Measurements from ENCODE around the gene ADAMTS8. TPM values are rescaled to one million over a fixed set of nuclear protein-coding genes. Genes with fewer than 3 reads are reported as not detected.

Gene ADAMTS8
- total RNA-seq, 2 experiments from 2014 or later = not detected

GRCh38 chr11:130424613-130425140, 3.7 kb downstream of the ADAMTS8 start:
- H3K36me3 Mint-ChIP-seq (ENCODE audit: low read depth) = no peaks in the 10 kb centered on the region
- peaks cover 38% of the 10 kb centered on the region for H3K27me3 Mint-ChIP-seq
- ChIA-PET CTCF (interaction anchor here (0.7 to 2.7 kb wide), 3 partner anchors 364 to 438 kb away, joined by 3 to 8 read pairs (median 4); no protein-coding TSS in a partner anchor), POLR2A (no interaction called here)
- no peak overlapping the region for H3K4me3 Mint-ChIP-seq
- ATAC-seq (no peak), DNase-seq (no peak)
- peaks cover 11% of the 10 kb centered on the region for H3K4me1 Mint-ChIP-seq
- no peaks in the 10 kb centered on the region for H3K9me3 Mint-ChIP-seq (ENCODE audit: low read depth)
- no peak overlapping the region for H3K27ac Mint-ChIP-seq
- intact Hi-C loops (cut with DNase I, micrococcal nuclease) = no loop called here

GRCh38 chr11:130423541-130424142, 4.8 kb downstream of the ADAMTS8 start:
- H3K27me3 Mint-ChIP-seq = peaks cover 27% of the 10 kb centered on the region
- no peaks in the 10 kb centered on the region for H3K36me3 Mint-ChIP-seq (ENCODE audit: low read depth)
- ATAC-seq (no peak), DNase-seq (no peak)
- H3K4me1 Mint-ChIP-seq = peaks cover 6% of the 10 kb centered on the region
- H3K9me3 Mint-ChIP-seq (ENCODE audit: low read depth) = no peaks in the 10 kb centered on the region
- no peak overlapping the region for H3K4me3 Mint-ChIP-seq
- no peak overlapping the region for H3K27ac Mint-ChIP-seq
- ChIA-PET CTCF (interaction anchor here (1.0 kb wide), 1 partner anchor 439 kb away, joined by 3 read pairs; no protein-coding TSS in a partner anchor), POLR2A (no interaction called here)
- intact Hi-C loops (cut with DNase I, micrococcal nuclease) = no loop called here

GRCh38 chr11:130422251-130422995, 6.0 kb downstream of the ADAMTS8 start:
- Mint-ChIP-seq H3K9me3 (ENCODE audit: low read depth) (no peaks in the 10 kb centered on the region), H3K36me3 (ENCODE audit: low read depth) (no peaks in the 10 kb centered on the region), H3K27me3 (peaks cover 25% of the 10 kb centered on the region), H3K4me3 (no peak overlapping the region), H3K27ac (no peak overlapping the region), H3K4me1 (peaks cover 4% of the 10 kb centered on the region)
- ChIA-PET POLR2A (no interaction called here), CTCF (no interaction called here)
- intact Hi-C loops (cut with DNase I, micrococcal nuclease) = no loop called here
- ATAC-seq (no peak), DNase-seq (no peak)

GRCh38 chr11:130421697-130422096, 6.7 kb downstream of the ADAMTS8 start:
- H3K36me3 Mint-ChIP-seq (ENCODE audit: low read depth) = no peaks in the 10 kb centered on the region
- no peak overlapping the region for H3K4me3 Mint-ChIP-seq
- no peak for ATAC-seq
- no peaks in the 10 kb centered on the region for H3K4me1 Mint-ChIP-seq
- peaks cover 18% of the 10 kb centered on the region for H3K27me3 Mint-ChIP-seq
- intact Hi-C loops (cut with DNase I, micrococcal nuclease) = no loop called here
- H3K9me3 Mint-ChIP-seq (ENCODE audit: low read depth) = no peaks in the 10 kb centered on the region
- H3K27ac Mint-ChIP-seq = no peak overlapping the region
- DNase-seq = no peak
- ChIA-PET POLR2A (no interaction called here), CTCF (interaction anchor here (0.9 kb wide), 1 partner anchor 324 kb away, joined by 4 read pairs; no protein-coding TSS in a partner anchor)

- H3K9me3 Mint-ChIP-seq (ENCODE audit: low read depth) = no peaks in the 10 kb centered on the region
- CTCF ChIA-PET = interaction anchor here (0.8 to 0.9 kb wide), 2 partner anchors 25 to 324 kb away, joined by 4 read pairs; no protein-coding TSS in a partner anchor
Measured at GRCh38 chr11:130421199-130421585, 7.2 kb downstream of the ADAMTS8 start.

GRCh38 chr11:130420478-130421198, 7.8 kb downstream of the ADAMTS8 start:
- ChIA-PET CTCF (interaction anchor here (0.8 to 0.9 kb wide), 2 partner anchors 25 to 325 kb away, joined by 4 read pairs; no protein-coding TSS in a partner anchor), POLR2A (no interaction called here)
- H3K4me3 Mint-ChIP-seq = no peak overlapping the region
- H3K27me3 Mint-ChIP-seq = peaks cover 12% of the 10 kb centered on the region
- no peaks in the 10 kb centered on the region for H3K4me1 Mint-ChIP-seq
- intact Hi-C loops (cut with DNase I, micrococcal nuclease) = no loop called here
- no peaks in the 10 kb centered on the region for H3K36me3 Mint-ChIP-seq (ENCODE audit: low read depth)
- no peak for ATAC-seq
- H3K27ac Mint-ChIP-seq = no peak overlapping the region
- no peak for DNase-seq
- no peaks in the 10 kb centered on the region for H3K9me3 Mint-ChIP-seq (ENCODE audit: low read depth)

More at GRCh38 chr11:130421199-130421585, 7.2 kb downstream of the ADAMTS8 start:
- DNase-seq (no peak), ATAC-seq (no peak)
- intact Hi-C loops (cut with DNase I, micrococcal nuclease) = no loop called here
- Mint-ChIP-seq H3K27me3 (peaks cover 13% of the 10 kb centered on the region), H3K27ac (no peak overlapping the region), H3K36me3 (ENCODE audit: low read depth) (no peaks in the 10 kb centered on the region), H3K4me3 (no peak overlapping the region), H3K4me1 (no peaks in the 10 kb centered on the region)
- POLR2A ChIA-PET = no interaction called here

GRCh38 chr11:130418756-130419155, 9.7 kb downstream of the ADAMTS8 start:
- intact Hi-C loops (cut with DNase I, micrococcal nuclease) = no loop called here
- no peak for ATAC-seq
- Mint-ChIP-seq H3K4me1 (no peaks in the 10 kb centered on the region), H3K27me3 (peaks cover 5% of the 10 kb centered on the region), H3K9me3 (ENCODE audit: low read depth) (no peaks in the 10 kb centered on the region), H3K27ac (no peak overlapping the region), H3K36me3 (ENCODE audit: low read depth) (no peaks in the 10 kb centered on the region), H3K4me3 (no peak overlapping the region)
- ChIA-PET POLR2A (no interaction called here), CTCF (interaction anchor here (1.9 kb wide), 1 partner anchor 444 kb away, joined by 6 read pairs; no protein-coding TSS in a partner anchor)
- no peak for DNase-seq

GRCh38 chr11:130418210-130418609, 10.2 kb downstream of the ADAMTS8 start:
- no peak overlapping the region for H3K27ac Mint-ChIP-seq
- H3K36me3 Mint-ChIP-seq (ENCODE audit: low read depth) = no peaks in the 10 kb centered on the region
- H3K9me3 Mint-ChIP-seq (ENCODE audit: low read depth) = no peaks in the 10 kb centered on the region
- H3K27me3 Mint-ChIP-seq = peaks cover 5% of the 10 kb centered on the region
- ChIA-PET CTCF (interaction anchor here (1.9 kb wide), 1 partner anchor 444 kb away, joined by 6 read pairs; no protein-coding TSS in a partner anchor), POLR2A (no interaction called here)
- ATAC-seq = no peak
- intact Hi-C loops (cut with DNase I, micrococcal nuclease) = no loop called here
- H3K4me3 Mint-ChIP-seq = no peak overlapping the region
- no peaks in the 10 kb centered on the region for H3K4me1 Mint-ChIP-seq
- DNase-seq = no peak

GRCh38 chr11:130416906-130417305, 11.5 kb downstream of the ADAMTS8 start:
- no peaks in the 10 kb centered on the region for H3K4me1 Mint-ChIP-seq
- H3K4me3 Mint-ChIP-seq = no peak overlapping the region
- ChIA-PET POLR2A (no interaction called here), CTCF (interaction anchor here (1.9 kb wide), 1 partner anchor 445 kb away, joined by 6 read pairs; no protein-coding TSS in a partner anchor)
- H3K9me3 Mint-ChIP-seq (ENCODE audit: low read depth) = no peaks in the 10 kb centered on the region
- DNase-seq = no peak
- H3K36me3 Mint-ChIP-seq (ENCODE audit: low read depth) = no peaks in the 10 kb centered on the region
- peaks cover 5% of the 10 kb centered on the region for H3K27me3 Mint-ChIP-seq
- no peak overlapping the region for H3K27ac Mint-ChIP-seq
- intact Hi-C loops (cut with DNase I, micrococcal nuclease) = no loop called here
- ATAC-seq = no peak

GRCh38 chr11:130416530-130416882, 11.9 kb downstream of the ADAMTS8 start:
- Mint-ChIP-seq H3K27ac (no peak overlapping the region), H3K4me1 (no peaks in the 10 kb centered on the region), H3K9me3 (ENCODE audit: low read depth) (no peaks in the 10 kb centered on the region), H3K27me3 (peaks cover 5% of the 10 kb centered on the region), H3K4me3 (no peak overlapping the region), H3K36me3 (ENCODE audit: low read depth) (no peaks in the 10 kb centered on the region)
- ATAC-seq = no peak
- ChIA-PET CTCF (no interaction called here), POLR2A (no interaction called here)
- no peak for DNase-seq
- intact Hi-C loops (cut with DNase I, micrococcal nuclease) = no loop called here

GRCh38 chr11:130415731-130416529, 12.5 kb downstream of the ADAMTS8 start:
- H3K9me3 Mint-ChIP-seq (ENCODE audit: low read depth) = no peaks in the 10 kb centered on the region
- no peaks in the 10 kb centered on the region for H3K36me3 Mint-ChIP-seq (ENCODE audit: low read depth)
- H3K27ac Mint-ChIP-seq = no peak overlapping the region
- CTCF ChIA-PET = no interaction called here
- no peak for ATAC-seq
- H3K4me3 Mint-ChIP-seq = no peak overlapping the region
- peaks cover 8% of the 10 kb centered on the region for H3K27me3 Mint-ChIP-seq
- no peaks in the 10 kb centered on the region for H3K4me1 Mint-ChIP-seq
- POLR2A ChIA-PET = no interaction called here
- no peak for DNase-seq
- intact Hi-C loops (cut with DNase I, micrococcal nuclease) = no loop called here

Data from activated CD4-positive, alpha-beta T cell treated with anti-CD3 and anti-CD28 coated beads for 36 hours (primary cell).